Activated CD8-positive, alpha-beta memory T cell treated with anti-CD3 and anti-CD28 coated beads, Interleukin-2, amount 10 ng/mL, durations not matched to agents 7 days and 5 days (primary cell): ENCODE measurements around the gene AP1B1. TPM values are rescaled to one million over a fixed set of nuclear protein-coding genes. Genes with fewer than 3 reads are reported as not detected.

Source experiments
- ATAC-seq: fragments of 150-1000 bp; cut with Tn5 transposase; one replicate; pipeline ENCODE4 v1.10.0; 2021; ENCODE audit warnings: moderate library complexity
- CTCF ChIA-PET: fragments of 350-600 bp; sonication (Branson Sonifier 250); formaldehyde crosslinking; loops from one replicate; lab custom pipeline; 2021; ENCODE audit warnings: antibody characterized with exemption; lab: Charles Lee
- DNase-seq: peaks from one replicate; pipeline ENCODE4 v3.0.0-alpha.2; 2020
- H3K27ac Mint-ChIP-seq: one replicate; pipeline ENCODE4 v1.8.0; 2021; ENCODE audit warnings: mild to moderate bottlenecking, mixed read lengths
- H3K27me3 Mint-ChIP-seq: one replicate; pipeline ENCODE4 v1.8.0; 2021; ENCODE audit warnings: mixed read lengths
- H3K36me3 Mint-ChIP-seq: one replicate; pipeline ENCODE4 v1.8.0; 2021; ENCODE audit warnings: mild to moderate bottlenecking, mixed read lengths
- H3K4me1 Mint-ChIP-seq: one replicate; pipeline ENCODE4 v1.8.0; 2021; ENCODE audit warnings: mixed read lengths
- H3K4me3 Mint-ChIP-seq: one replicate; pipeline ENCODE4 v1.8.0; 2021; ENCODE audit warnings: mild to moderate bottlenecking, moderate library complexity, mixed read lengths
- H3K9me3 Mint-ChIP-seq: one replicate; pipeline ENCODE4 v1.8.0; 2022; ENCODE audit warnings: low read depth, mixed read lengths
- microRNA-seq: library from miRNA; unstranded; fragments of <30 nt; microRNA quantifications from one replicate; pipeline ENCODE4 v1.2.0, GENCODE V29; 2022
- total RNA-seq, 2 experiments: library from RNA; stranded (reverse); gene quantifications; one replicate each; pipeline ENCODE4 v1.2.3, GENCODE V29; 2021

AP1B1 gene
- total RNA-seq, 2 experiments from 2014 or later, result 82.9 to 90.8 TPM

DNA sequence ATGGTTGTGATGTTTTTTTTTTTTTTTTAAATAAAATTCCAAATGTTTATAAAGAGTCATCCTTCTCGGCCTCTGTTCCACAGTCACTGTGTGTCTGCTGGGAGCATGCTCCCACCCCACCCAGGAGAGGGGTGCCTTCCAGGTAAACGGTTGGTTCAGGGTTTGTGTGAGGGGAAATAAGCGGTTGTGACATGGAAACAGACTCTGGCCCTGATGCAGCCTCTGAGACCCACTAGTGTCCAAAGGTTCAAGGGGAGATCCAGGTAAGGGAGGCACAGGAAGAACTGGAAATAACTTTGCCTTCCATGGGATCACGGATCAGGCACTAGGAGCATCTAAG is 87.9 kb downstream of the AP1B1 start:
- CTCF ChIA-PET, result no interaction called here
- Mint-ChIP-seq H3K27ac (no peak overlapping the region), H3K4me1 (no peaks in the 10 kb centered on the region), H3K9me3 (no peaks in the 10 kb centered on the region), H3K4me3 (no peak overlapping the region), H3K27me3 (peaks cover 4% of the 10 kb centered on the region), H3K36me3 (peaks cover 43% of the 10 kb centered on the region)
- no peak for DNase-seq
- no peak for ATAC-seq

DNA sequence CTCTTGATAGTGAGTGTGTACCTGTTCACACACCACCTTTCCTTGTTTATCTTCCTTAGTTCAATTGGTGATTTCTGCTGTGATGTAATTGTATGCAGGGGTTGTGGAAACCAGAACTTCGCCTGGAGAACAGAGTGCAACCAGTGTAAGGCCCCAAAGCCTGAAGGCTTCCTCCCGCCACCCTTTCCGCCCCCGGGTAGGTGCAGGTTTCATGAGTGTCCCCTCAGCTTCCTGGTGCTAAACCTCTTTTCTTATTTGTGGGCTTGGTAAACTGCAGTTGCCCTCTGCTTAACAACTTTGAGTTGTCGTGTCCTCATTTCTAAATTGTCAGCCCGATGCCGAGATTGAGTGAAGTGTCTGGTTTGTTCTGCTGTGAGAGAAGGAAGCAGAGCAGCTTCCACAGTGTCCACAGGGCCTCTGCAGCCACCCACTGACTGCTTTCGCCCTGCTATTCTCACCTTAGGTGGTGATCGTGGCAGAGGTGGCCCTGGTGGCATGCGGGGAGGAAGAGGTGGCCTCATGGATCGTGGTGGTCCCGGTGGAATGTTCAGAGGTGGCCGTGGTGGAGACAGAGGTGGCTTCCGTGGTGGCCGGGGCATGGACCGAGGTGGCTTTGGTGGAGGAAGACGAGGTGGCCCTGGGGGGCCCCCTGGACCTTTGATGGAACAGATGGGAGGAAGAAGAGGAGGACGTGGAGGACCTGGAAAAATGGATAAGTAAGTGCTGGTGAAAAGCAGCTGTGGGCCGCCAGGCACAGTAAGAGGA is 89.1 kb downstream of the AP1B1 start:
- CTCF ChIA-PET, result interaction anchor here (0.6 kb wide), 1 partner anchor 148 kb away, joined by 3 read pairs; no protein-coding TSS in a partner anchor
- Mint-ChIP-seq H3K36me3 (peaks cover 47% of the 10 kb centered on the region), H3K27ac (no peak overlapping the region), H3K4me3 (no peak overlapping the region), H3K4me1 (no peaks in the 10 kb centered on the region), H3K27me3 (no peaks in the 10 kb centered on the region), H3K9me3 (no peaks in the 10 kb centered on the region)
- no peak for DNase-seq
- ATAC-seq, result no peak

DNA sequence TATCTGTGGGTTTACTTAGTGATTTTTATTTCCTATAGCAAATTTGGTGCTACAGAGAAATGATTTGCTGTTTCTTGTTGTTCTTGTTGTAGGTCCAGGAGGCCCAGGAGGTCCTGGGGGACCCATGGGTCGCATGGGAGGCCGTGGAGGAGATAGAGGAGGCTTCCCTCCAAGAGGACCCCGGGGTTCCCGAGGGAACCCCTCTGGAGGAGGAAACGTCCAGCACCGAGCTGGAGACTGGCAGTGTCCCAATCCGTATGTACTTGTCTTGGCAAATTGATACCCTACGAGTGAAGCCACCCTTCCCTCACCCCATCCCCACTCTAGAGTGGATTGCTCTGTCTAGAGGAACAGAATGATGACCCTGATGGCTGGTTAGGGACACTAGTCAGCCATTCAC is 89.7 kb downstream of the AP1B1 start:
- Mint-ChIP-seq H3K4me3 (no peak overlapping the region), H3K4me1 (no peaks in the 10 kb centered on the region), H3K36me3 (peaks cover 49% of the 10 kb centered on the region), H3K27me3 (no peaks in the 10 kb centered on the region), H3K27ac (no peak overlapping the region), H3K9me3 (no peaks in the 10 kb centered on the region)
- CTCF ChIA-PET, result interaction anchor here (0.8 kb wide), 1 partner anchor 11 kb away, joined by 3 read pairs; no protein-coding TSS in a partner anchor
- DNase-seq, result no peak
- ATAC-seq, result no peak

DNA sequence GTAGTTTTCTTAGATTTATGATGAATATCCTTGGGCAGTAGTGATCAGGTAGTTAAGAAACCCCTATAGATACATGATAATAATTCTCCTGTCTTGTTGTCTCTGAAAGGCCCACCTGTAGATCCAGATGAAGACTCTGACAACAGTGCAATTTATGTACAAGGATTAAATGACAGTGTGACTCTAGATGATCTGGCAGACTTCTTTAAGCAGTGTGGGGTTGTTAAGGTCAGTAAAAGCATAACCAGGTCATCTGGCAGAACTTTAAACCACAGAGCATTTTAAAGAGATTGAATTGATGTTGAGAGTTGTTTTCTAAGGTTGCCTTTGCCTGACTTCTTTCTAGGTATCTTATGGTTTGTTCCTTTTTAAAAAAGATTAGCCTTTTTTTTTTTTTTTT is 96.0 kb downstream of the AP1B1 start:
- no peak for ATAC-seq
- CTCF ChIA-PET, result no interaction called here
- no peaks in the 10 kb centered on the region for H3K27me3 Mint-ChIP-seq
- H3K4me1 Mint-ChIP-seq, result peaks cover 2% of the 10 kb centered on the region
- no peak overlapping the region for H3K4me3 Mint-ChIP-seq
- H3K27ac Mint-ChIP-seq, result no peak overlapping the region
- no peak for DNase-seq
- no peaks in the 10 kb centered on the region for H3K9me3 Mint-ChIP-seq
- H3K36me3 Mint-ChIP-seq, result peaks cover 66% of the 10 kb centered on the region

DNA sequence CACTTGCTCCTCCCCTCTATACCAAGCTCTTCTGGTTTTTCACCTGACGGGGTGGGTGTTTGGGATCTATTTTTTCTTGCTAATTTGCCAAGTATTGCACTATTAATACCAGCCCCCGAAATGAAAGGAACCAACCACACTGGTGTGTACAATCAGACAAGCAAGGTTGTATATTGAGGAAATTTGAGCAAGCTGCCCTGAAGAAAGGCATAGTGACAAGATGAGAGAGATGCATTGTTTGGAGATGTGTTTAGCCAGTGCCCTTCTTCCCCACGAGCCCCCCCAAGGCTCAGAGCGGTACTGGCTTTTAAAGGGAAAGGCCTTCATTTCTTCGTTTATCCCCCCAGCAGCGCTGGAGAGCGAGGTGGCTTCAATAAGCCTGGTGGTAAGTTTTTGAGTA is 97.2 kb downstream of the AP1B1 start:
- H3K4me3 Mint-ChIP-seq, result no peak overlapping the region
- no peak for DNase-seq
- ATAC-seq, result no peak
- peaks cover 6% of the 10 kb centered on the region for H3K4me1 Mint-ChIP-seq
- no peaks in the 10 kb centered on the region for H3K9me3 Mint-ChIP-seq
- CTCF ChIA-PET, result no interaction called here
- H3K27me3 Mint-ChIP-seq, result no peaks in the 10 kb centered on the region
- H3K27ac Mint-ChIP-seq, result no peak overlapping the region
- H3K36me3 Mint-ChIP-seq, result peaks cover 67% of the 10 kb centered on the region

DNA sequence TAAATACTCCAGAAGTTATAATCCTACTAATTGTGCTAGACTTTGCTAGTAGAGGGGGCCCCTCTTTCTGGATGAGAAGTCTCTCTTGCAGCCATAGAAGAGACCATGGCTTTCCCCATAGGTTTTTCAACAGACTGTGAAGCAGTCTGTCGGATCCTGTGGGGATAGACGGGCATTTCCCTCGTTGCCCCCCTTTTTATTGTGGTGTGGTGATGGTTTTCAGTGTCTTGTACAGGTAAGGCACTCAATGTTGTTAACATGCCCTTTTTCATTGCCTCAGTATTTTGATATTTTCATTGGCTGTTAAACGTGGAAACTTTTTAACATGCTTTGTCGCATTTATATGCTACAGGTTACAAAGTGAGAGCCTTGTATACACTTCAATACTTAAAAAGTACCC is 98.3 kb downstream of the AP1B1 start:
- Mint-ChIP-seq H3K27me3 (no peaks in the 10 kb centered on the region), H3K36me3 (peaks cover 66% of the 10 kb centered on the region), H3K4me3 (no peak overlapping the region), H3K4me1 (peaks cover 6% of the 10 kb centered on the region), H3K27ac (no peak overlapping the region), H3K9me3 (no peaks in the 10 kb centered on the region)
- no peak for ATAC-seq
- CTCF ChIA-PET, result no interaction called here
- no peak for DNase-seq

DNA sequence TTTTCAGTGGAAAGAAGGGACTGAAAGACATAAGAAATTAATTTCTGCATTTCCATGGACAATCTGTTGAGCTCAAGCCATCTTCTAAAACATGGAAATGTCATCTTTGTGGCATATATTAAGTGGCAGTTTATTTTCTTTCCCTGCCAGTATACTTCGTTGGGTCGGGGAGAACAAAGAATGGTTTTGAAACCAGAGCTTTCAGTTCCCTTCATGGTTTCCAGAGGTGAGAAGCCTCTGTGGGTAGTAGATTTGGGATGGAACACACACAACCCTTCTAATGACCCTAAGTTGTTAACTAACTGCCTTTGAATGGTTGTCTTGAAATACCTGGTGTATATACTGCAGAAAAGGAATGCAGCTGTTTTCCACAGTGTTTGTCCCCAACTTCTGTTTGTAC is 99.5 kb downstream of the AP1B1 start:
- H3K9me3 Mint-ChIP-seq, result no peaks in the 10 kb centered on the region
- H3K27ac Mint-ChIP-seq, result no peak overlapping the region
- H3K27me3 Mint-ChIP-seq, result no peaks in the 10 kb centered on the region
- H3K4me1 Mint-ChIP-seq, result peaks cover 8% of the 10 kb centered on the region
- H3K4me3 Mint-ChIP-seq, result no peak overlapping the region
- CTCF ChIA-PET, result interaction anchor here (0.7 to 1.5 kb wide), 3 partner anchors 10 to 24 kb away, joined by 3 to 4 read pairs (median 3); no protein-coding TSS in a partner anchor
- no peak for DNase-seq
- peaks cover 67% of the 10 kb centered on the region for H3K36me3 Mint-ChIP-seq
- ATAC-seq, result no peak

DNA sequence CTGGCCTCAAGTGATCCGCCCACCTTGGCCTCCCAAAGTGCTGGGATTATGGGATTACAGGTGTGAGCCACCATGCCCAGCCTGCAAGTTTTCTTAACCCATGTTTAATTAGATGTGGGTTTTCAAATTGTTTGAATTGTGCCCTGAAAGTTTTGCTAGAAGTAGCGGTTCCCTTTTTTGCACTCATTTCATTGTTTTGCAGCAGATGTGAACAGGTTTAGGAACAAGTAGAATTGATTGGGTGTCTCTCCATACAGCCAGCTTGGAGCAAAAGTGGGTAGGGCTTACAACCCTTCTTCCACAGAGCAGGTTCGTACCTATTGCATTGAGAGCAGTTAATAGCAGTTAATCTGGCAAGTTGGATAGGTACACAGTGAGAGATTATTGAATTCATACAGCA is 104.2 kb downstream of the AP1B1 start:
- no peaks in the 10 kb centered on the region for H3K27me3 Mint-ChIP-seq
- ATAC-seq (no peak), DNase-seq (no peak)
- no peaks in the 10 kb centered on the region for H3K9me3 Mint-ChIP-seq
- no peak overlapping the region for H3K27ac Mint-ChIP-seq
- H3K4me3 Mint-ChIP-seq, result no peak overlapping the region
- CTCF ChIA-PET, result no interaction called here
- peaks cover 71% of the 10 kb centered on the region for H3K36me3 Mint-ChIP-seq
- peaks cover 12% of the 10 kb centered on the region for H3K4me1 Mint-ChIP-seq

DNA sequence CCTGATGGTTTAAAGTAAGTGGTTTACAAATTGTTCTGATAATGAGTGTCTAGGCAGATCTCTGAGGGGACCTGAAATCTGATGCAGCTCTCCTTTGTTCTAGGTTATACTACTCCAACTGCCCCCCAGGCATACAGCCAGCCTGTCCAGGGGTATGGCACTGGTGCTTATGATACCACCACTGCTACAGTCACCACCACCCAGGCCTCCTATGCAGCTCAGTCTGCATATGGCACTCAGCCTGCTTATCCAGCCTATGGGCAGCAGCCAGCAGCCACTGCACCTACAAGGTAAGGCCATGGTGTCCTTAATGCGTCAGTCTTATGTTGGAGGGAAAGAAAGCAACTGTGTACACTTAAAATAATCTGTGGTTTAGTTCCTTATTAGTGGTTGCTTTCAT is 110.4 kb downstream of the AP1B1 start:
- Mint-ChIP-seq H3K27me3 (no peaks in the 10 kb centered on the region), H3K27ac (no peak overlapping the region), H3K9me3 (no peaks in the 10 kb centered on the region), H3K36me3 (peaks cover 82% of the 10 kb centered on the region), H3K4me3 (no peak overlapping the region), H3K4me1 (peaks cover 39% of the 10 kb centered on the region)
- ATAC-seq (no peak), DNase-seq (no peak)
- CTCF ChIA-PET, result interaction anchor here (0.7 kb wide), 2 partner anchors 11 to 29 kb away, joined by 3 read pairs; partner anchors contain the start of gene GAS2L1

Small RNA genes lying within 50 kb of the gene (microRNA-seq; reads per million reads assigned to microRNA genes)
- gene MIR3653, result 36.2 reads per million, percentile 53 among the genes with 10 or more reads in this experiment

Other genes starting within 250 kb of the AP1B1 start
- under 1 TPM in 1 of 2 experiments, not detected in 1; 0.61 TPM for gene EMID1, start 182.7 kb downstream of the AP1B1 start, total RNA-seq
- gene RHBDD3, start 120.6 kb downstream of the AP1B1 start, total RNA-seq, result 10 to 100 TPM; 40.5 to 44.7 TPM
- gene EWSR1, start 120.3 kb downstream of the AP1B1 start, total RNA-seq, result 100 to 1,000 TPM; 336 to 408 TPM
- 10 to 100 TPM; 12.0 to 16.9 TPM for gene GAS2L1, start 81.9 kb downstream of the AP1B1 start, total RNA-seq
- under 1 TPM; 0.63 to 0.70 TPM for gene RASL10A, start 72.9 kb downstream of the AP1B1 start, total RNA-seq
- gene RFPL1, start 50.0 kb upstream of the AP1B1 start, total RNA-seq, result not detected
- 1 to 10 TPM; 6.0 to 9.0 TPM for gene NEFH, start 91.6 kb upstream of the AP1B1 start, total RNA-seq
- gene THOC5, start 165.2 kb upstream of the AP1B1 start, total RNA-seq, result 10 to 100 TPM; 57.5 to 62.9 TPM
- 10 to 100 TPM; 43.4 to 44.8 TPM for gene NIPSNAP1, start 192.5 kb upstream of the AP1B1 start, total RNA-seq
- gene NF2, start 215.1 kb upstream of the AP1B1 start, total RNA-seq, result 10 to 100 TPM; 46.6 to 61.2 TPM